Stomach (tissue), 4 donors: Measurements from ENCODE around the gene FIP1L1.
"Not testable (repeated sequence)": the region's sequence is repeated elsewhere in the genome, so short reads cannot be mapped to it uniquely, and the experiment has no call there.

Experiments
- CTCF ChIP-seq, 7 experiments: fragments of 450-650 bp in 4 of 7; fragments of 200-600 bp in 3 of 7; sonication (generic) in 3 of 7; IDR thresholded peaks; one replicate each; pipeline ENCODE4 v1.5.1; 2016 to 2019; ENCODE audit warnings: antibody characterized with exemption in 7 of 7, control low read depth in 2 of 7, mild to moderate bottlenecking in 1 of 7
- EP300 ChIP-seq: sonication (generic); formaldehyde crosslinking; IDR thresholded peaks from one replicate; pipeline ENCODE4 v1.6.1; 2017; ENCODE audit warnings: antibody characterized with exemption
- POLR2A ChIP-seq, 4 donors: fragments of 450-650 bp; IDR thresholded peaks; one replicate each; pipeline ENCODE4 v1.6.1; 2016; ENCODE audit warnings: antibody characterized with exemption in 4 of 4, control low read depth in 2 of 4, mild to moderate bottlenecking in 1 of 4, moderate library complexity in 1 of 4
- POLR2AphosphoS5 ChIP-seq, 3 donors: sonication (generic); formaldehyde crosslinking; IDR thresholded peaks; one replicate each; pipeline ENCODE4 v1.6.1; 2016; ENCODE audit warnings: antibody characterized with exemption in 3 of 3

- TF ChIP-seq CTCF (IDR thresholded peaks at IDR 0.05); POLR2A (IDR thresholded peaks at IDR 0.05); POLR2AphosphoS5 (IDR thresholded peaks at IDR 0.05); EP300: not testable (repeated sequence)
These were observed 31.0 kb upstream of the FIP1L1 start for GRCh38 chr4:53346392-53346791.
